Ramos (cell line): ENCODE results near the gene TNIK.
"Not testable (repeated sequence)": the region's sequence is repeated elsewhere in the genome, so short reads cannot be mapped to it uniquely, and the experiment has no call there.

Experiments used
- in situ Hi-C: fragments of 300-500 bp; cut with MboI; formaldehyde crosslinking; loops from one replicate; pipeline ENCODE4 v1.14.3; 2022; ENCODE audit warnings: low sequenced_read_pairs; ENCODE audit not compliant: unreplicated experiment

TNIK gene

DNA sequence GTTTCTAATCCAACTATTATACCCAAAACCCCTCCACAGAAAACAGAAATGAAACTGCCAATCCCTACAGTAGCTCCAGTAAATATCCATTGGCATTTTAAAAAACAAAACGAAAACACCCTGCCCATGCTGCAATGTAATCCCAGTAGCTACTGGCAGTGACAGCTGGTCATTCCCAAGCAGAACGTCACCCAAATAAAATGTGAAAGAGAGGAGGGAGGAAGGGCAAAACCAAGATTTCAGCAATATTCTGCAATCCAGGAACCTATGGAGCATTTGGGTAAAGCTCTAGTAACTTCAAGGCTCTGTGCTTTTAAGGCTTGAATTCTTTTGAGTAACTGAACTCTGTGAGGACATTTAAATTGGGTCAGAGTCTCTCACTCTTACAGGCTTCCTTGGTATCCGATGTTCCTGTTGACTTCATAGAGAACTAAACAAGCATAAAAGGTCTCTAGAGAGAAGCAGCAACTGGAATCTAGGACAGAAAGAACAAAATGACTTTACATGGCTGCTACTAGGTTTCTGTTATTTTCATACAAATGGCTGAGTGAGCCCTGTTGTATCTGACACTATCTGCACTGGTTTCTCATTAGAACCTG lies 136.2 kb downstream of the TNIK start:
- in situ Hi-C loops: no loop called here

DNA sequence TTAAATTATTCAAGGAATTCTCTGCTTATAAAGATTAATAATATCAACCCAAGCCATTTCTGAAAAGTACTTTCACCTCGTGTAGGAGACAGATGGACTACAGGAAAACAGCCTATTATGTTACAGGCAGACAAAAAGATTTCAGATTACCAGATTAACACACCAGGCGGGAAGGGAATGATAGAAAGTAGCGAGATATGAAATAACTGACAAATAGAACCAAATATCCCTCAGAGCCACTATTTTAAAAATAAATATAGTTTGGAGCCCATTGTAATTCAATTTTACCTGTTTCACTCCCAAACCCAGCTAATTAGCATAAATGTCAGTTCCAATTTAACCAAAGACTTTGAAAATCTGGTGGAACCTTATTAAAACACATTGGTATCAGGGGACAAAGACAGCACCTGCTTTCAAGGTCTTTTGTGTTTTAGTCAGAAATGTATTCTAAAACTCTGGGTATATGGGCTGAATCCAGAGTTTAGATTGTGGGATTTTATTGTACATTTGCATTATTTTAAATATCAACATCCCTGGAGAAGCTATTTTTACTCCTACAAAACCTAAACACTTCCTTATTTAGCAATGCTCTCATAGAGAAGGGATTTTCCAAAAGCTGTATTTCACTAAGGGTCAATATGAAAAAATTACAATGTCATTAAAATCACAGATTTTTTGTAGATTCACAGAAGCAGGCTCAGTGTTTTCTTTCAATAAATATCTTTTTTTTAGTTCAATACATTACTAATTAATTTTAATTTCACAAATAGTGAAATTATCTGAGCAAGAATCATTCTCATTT lies 138.4 kb downstream of the TNIK start:
- in situ Hi-C loops: no loop called here

DNA sequence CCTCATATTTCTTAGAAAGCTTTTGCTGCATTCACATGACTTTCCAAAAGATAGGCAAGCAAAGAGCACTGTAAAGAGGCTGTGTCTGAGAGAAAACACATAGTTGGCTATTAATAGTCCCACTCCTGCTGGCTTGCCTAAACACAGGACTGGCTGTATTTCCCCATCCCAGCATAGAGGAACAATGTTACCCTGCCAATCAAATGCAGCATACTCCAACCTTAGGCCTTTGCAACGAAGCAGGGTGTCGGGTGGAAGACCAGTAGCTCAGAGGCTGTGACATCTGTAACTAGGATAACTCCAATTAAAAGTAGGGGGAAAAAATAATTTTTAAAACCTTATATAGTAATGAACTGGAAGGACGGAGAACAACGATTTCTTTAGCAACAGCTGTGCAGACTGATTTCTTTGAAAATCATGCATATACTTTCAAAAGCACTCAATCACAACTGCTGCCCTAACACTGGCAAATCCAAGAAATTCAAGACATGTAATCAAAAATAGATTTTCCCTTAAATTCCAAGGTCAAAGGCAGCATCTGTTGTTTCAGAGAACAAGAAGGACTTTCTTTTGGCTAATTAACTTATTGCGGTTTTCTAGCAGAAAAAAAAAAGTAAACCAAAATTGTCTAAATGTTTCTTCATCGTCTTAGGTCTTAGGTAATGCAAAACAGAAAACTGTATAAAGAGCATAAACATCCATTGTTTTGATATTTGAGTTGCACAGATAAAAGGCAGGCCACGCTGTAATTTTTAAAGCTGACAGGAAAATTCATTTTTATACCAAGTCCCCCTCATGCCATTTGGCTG lies 139.3 kb downstream of the TNIK start:
- in situ Hi-C loops: no loop called here

DNA sequence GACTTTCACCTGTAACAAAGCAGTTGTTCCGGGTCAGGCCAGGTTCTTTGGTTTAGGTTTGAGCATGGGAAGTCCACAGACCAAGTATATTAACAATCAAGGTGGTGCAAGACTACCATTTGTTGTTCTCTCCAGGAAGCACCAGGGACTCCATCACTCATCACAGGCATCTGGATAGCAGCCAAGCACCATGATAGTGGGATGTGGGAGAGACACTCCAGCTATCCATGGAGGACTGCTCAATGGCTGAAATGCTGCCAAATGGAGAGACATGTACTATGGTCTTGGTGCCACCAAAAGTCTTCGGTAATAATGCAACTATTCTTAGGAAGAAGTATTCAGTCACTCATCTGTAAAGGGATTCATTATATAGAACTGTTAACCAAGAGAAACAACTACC lies 143.0 kb downstream of the TNIK start:
- in situ Hi-C loops: no loop called here

DNA sequence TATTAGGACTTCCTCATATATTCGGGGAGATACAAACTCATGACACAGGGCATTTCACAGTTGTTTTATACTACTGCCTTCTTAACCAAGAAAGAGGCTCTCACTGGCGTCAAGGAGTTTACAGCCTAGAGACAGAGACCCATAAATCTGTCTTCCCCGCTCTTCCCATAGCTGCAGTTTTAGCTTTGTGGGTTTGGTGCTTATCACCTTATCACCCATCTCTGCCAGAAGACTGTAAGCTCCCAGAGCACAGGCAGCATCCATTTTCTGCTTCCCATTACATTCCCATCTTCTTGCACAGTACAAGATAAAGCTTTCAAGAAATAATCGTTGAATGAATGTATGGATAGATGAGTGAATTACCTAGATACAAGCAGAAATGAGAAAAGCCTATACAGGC lies 144.3 kb downstream of the TNIK start:
- in situ Hi-C loops: no loop called here

DNA sequence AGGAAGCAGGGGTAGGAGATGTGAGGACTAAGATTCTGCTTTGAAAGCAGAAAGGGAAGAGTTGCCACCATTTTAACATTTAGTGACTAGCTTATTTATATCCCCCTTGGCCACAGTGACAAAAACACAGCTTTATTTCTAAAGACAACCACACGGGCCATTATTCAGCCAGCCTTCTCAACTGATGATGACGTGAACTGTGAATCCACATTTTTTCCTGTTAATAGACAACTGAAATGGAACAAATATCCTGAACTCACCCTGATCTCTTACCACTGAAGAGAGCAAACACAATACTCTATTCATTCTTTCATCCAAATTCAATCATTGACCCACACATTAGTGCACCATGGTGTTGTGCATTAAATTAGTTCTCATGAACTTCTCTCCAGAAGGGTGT lies 145.1 kb downstream of the TNIK start:
- in situ Hi-C loops: no loop called here

DNA sequence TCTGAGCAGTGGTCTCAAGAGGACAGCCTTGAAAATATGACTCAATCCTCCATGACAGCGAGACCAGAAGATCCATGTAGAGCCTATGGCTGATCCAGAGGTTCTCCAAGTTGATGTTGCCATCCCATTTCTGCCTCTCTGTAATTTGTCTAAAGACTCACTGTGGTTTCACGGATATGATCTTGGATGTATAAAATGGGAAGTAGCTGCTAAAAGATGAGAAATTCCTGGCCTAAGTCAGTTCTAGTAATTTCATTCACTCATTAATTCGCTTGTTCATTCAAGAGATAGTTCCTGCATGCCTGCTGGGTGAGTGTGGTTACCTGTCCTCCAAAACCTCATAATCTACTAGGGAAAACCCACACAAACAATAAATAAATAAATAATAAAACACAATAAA lies 145.9 kb downstream of the TNIK start:
- in situ Hi-C loops: no loop called here

DNA sequence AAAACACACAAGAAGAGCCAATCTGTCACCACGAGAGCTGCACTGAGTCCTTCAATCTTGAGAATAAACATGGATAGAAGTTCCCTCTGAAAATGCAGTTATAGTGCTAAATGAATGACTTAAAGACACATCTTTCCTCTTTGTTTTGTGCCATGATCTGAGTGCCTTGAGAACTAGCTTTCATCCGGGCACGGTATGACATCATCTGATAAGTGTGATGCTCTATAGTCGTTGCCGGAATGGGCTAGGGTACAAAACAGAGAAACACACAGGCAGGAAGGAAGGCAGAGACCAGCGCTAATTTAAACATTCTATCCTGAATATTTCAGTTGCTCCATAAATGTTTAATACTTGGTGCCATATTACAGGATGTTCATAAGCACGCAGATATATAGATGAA lies 146.5 kb downstream of the TNIK start:
- in situ Hi-C loops: no loop called here

DNA sequence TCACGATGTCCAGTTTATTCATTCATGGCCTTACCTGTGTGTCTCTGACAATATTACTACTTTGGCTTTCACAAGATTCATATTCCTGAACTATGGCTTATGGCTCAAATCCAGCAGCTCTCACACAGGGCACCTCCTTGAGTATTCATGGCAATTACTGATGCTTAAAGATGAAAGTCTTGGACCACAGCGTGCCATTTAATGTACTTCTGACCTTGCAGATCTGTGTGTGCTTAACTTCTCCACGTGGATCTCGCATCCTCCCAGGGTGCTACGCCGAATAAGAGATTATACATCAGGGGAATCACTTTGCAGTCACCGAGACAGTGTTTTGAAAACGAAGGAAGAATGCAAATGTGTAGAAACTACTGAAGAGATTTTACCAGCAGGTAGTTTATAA lies 147.5 kb downstream of the TNIK start:
- in situ Hi-C loops: no loop called here

DNA sequence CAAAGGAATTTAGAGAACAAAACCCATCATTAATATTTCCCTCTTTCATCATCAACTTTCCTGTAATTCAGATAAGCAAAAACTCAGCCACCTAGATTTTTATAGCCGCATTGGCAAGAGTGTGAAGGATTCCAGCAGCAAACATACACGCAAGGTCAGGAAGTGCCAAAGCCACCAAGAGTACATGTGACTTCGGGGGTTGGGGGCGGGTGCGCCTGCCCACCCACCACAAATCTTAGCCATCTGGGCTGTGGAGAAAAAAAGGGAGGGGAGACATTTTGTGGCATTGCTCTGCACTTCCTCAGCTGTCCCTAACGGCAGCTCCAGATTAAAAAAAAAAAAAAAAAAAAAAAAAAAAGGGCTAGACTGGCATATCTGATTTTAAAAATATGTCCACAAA lies 148.4 kb downstream of the TNIK start:
- in situ Hi-C loops: no loop called here

DNA sequence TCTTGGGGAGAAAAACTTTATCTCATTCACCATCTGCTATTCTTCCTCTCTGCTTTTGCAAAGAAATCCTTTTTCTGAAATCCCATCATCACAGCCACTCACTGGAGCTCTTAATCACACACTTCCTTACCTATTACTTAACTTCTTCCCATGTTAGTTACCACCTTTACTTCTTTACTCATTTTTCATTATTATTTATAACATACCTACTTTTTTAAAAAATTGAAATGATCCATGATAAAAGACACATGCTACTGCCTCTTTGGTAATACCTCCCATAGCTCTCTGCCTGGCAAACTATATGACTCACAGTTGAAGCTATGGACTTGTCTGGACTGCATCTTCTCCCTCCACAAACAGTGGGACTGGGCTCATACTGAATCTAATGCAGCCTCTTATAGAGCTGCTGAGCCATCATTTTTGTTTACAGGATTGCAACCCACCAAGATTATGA lies 150.3 kb downstream of the TNIK start:
- in situ Hi-C loops: no loop called here

DNA sequence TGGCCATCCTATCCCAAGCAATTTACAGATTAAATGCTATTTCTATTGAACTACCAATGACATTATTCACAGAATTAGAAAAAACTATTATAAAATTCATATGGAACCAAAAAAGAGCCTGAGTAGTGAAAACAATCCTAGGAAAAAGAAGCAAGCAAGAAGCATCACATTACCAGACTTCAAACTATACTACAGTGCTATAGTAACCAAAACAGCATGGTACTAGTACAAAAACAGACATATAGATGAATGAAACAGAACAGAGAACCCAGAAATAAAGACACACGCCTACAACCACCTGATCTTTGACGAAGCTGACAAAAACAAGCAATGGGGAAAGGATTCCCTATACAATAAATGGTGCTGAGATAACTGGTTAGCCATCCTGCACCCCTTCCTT lies 152.2 kb downstream of the TNIK start:
- in situ Hi-C loops: no loop called here

DNA sequence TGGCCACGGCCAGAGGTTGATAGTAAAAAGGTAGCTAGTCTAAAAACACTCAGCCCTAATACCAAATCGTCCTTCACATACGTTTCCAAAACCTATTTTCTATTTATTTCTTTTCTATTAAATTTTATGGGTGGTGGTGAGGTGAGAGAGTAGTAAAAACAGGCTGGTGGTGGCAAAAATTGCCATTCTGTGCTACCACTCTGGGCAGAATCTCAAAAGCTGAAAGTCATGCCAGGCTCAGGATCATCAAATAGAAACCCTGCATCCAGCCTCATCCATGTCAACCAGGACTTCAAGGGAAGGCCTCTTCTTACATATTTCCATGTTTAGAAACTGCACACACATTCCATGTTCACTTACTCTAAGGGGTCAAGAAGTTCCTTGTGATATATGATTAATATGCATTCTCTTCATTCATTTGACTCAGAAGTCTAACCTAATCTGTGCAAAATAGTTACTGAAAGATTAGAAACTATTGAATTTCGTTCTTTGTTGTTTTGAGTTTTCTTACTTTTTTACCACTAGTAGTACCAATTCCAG lies 153.1 kb downstream of the TNIK start:
- in situ Hi-C loops: no loop called here

DNA sequence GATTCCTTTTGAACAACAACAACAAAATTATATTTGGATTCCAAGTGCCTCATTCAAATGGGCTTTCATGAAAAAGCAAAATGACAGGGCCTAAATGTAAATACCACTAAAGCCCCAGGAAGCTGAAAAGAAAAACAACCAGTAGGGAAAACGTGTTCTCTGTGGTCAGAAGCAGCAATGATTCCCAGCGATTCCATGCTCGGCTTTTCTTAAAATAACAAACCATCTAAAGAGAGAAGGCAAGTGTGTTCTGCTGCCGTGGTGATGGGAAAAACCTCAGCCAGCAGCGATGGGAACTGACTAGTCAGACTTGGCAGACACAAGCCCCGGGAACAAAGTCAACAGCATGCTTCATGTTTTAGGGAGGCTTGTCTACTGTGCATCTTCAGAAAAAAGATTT lies 153.6 kb downstream of the TNIK start:
- in situ Hi-C loops: no loop called here

DNA sequence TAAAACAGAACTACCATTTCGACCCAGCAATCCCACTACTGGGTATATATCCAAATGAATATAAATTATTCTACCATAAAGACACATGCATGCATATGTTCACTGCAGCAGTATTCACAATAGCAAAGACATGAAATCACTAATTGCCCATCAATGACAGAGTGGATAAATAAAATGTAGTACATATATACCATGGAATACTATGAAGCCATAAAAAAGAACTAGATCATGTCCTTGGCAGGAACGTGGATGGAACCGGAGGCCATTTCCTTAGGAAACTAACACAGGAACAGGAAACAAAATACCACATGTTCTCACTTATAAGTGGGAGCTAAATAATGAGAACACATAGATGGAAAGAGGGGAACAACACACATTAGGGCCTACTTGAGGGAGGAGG lies 154.4 kb downstream of the TNIK start:
- in situ Hi-C loops: not testable (repeated sequence)

DNA sequence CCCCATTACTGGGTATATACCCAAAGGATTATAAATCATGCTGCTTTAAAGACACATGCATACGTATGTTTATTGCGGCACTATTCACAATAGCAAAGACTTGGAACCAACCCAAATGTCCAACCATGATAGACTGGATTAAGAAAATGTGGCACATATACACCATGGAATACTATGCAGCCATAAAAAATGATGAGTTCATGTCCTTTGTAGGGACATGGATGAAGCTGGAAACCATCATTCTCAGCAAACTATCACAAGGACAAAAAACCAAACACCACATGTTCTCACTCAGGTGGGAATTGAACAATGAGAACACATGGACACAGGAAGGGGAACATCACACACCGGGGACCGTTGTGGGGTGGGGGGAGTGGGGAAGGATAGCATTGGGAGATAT lies 155.7 kb downstream of the TNIK start:
- in situ Hi-C loops: not testable (repeated sequence)

DNA sequence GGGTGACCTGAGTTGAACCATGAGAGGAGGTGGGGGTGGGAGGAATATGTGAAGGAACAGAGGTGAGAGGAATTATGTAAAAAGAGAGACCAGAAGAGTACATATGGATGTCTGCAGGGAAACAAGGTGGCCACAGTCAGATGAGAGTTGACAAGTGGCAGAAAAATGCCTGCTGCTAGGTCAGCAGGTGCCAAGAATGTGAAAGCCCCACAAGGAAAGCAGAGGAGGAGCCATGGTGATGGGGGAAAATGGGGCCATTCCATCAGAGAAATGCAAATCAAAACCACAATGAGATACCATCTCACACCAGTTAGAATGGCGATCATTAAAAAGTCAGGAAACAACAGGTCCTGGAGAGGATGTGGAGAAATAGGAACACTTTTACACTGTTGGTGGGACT lies 156.2 kb downstream of the TNIK start:
- in situ Hi-C loops: not testable (repeated sequence)

DNA sequence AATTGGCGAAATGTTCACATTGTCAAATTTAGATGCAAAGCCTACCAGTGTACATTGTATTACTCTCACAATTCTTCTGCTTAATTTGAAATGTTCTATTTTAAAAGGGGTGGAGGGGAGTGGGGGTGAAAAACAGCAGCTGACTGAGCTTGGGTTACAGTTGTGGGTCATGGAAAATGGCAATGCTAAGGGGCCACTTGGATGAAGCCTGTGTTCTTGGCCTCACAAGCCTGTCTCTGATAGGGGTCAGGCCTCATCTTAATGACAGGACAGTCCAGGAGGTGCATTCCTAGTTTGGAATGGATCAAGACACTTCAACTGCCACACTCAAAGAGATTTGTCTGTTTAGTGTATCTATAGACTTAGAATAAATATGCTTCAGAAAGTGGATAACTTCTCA lies 158.2 kb downstream of the TNIK start:
- in situ Hi-C loops: no loop called here

DNA sequence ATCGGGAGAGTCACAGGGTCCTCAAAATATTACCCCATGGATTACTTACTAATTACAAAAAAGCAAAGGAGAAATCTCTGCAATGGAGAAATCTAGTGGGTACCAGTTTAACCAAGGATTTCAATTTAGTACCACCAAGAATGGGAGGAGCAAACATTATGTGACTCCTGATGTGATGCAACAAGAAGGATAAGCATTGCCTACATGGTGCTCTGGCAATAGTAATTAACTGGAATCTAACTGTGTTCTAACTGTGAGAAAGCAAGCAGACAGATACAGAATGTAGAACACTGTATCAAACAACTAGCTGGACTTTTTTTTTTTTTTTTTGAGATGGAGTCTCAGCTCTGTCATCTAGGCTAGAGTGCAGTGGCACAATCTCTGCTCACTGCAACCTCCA lies 159.2 kb downstream of the TNIK start:
- in situ Hi-C loops: no loop called here

DNA sequence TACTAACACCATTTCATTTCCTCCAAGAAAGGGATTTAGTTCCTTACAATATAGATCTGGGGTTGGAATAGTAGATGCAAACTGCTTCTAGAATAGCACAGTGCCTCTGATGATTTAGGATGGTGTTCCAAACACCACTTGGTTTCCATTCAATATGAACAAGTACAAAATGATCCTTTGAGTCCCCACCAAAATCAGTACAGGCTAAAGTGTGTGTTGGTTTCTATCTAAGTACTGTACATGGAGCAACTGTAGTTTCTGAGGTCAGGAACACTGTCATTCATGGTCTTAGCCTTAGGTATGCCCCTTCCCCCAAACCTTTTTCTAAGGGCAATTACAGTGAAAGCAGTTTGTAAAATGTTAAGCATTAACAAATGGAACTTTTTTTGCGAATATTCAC lies 162.3 kb downstream of the TNIK start:
- in situ Hi-C loops: no loop called here

DNA sequence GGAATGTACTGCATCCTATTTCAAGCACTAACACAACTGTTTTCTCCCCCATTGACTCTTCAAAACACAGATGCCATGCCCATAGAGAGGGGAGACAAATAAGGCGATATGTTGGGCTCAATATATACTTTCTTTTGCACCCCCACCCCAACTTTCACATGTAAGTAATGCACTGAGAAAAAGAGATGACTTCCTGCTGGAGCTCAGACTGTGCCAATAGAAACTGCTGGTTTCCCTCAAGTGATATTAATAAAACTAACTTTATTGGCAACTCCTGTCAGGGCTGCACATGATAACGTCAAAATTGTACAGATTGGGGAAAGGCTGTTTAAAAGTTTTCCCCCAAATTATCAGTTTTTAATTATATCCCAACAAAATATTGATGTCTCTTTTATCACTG lies 163.0 kb downstream of the TNIK start:
- in situ Hi-C loops: no loop called here
